Body of pancreas (tissue), 4 donors: Measurements from ENCODE around the gene ARHGAP18. TPM values are rescaled to one million over a fixed set of nuclear protein-coding genes. Genes with fewer than 3 reads are reported as not detected.

Experiments
- ATAC-seq: fragments of 150-250 bp; one replicate; pipeline ENCODE4 v1.9.1; 2016
- DNase-seq, 4 donors: peaks; one replicate each; pipeline ENCODE4 v3.0.0-alpha.2; 2019
- H3K27ac ChIP-seq, 4 donors: fragments of 200-600 bp; sonication (generic); 1 replicate in 3 of 4; 2 replicates in 1 of 4; pipeline versions ENCODE4 v1.5.1 to v1.6.1; 2016 to 2019; ENCODE audit warnings: mild to moderate bottlenecking in 1 of 4, mixed read lengths in 1 of 4, moderate library complexity in 1 of 4
- H3K27me3 ChIP-seq, 2 donors: fragments of 200-600 bp; sonication (generic); one replicate each; pipeline ENCODE4 v1.6.0; 2016; ENCODE audit warnings: mild to moderate bottlenecking in 1 of 2
- H3K36me3 ChIP-seq, 2 donors: fragments of 200-600 bp; sonication (generic); replicated peaks in 1 of 2; 2 replicates each; pipeline ENCODE4 v1.5.1; 2016; ENCODE audit warnings: low read depth in 2 of 2; ENCODE audit not compliant: insufficient read depth in 1 of 2
- H3K4me1 ChIP-seq: fragments of 200-600 bp; sonication (generic); one replicate; pipeline ENCODE4 v1.6.0; 2016
- H3K4me3 ChIP-seq, 2 donors: fragments of 200-600 bp; sonication (generic); 1 replicate in 1 of 2; 2 replicates in 1 of 2; pipeline ENCODE4 v1.5.1; 2016 to 2019
- H3K9me3 ChIP-seq, 3 donors: fragments of 200-600 bp; sonication (generic); 1 replicate in 2 of 3; 2 replicates in 1 of 3; pipeline ENCODE4 v1.5.1; 2016
- POLR2A ChIP-seq, 3 donors: fragments of 450-650 bp; IDR thresholded peaks; one replicate each; pipeline ENCODE4 v1.6.1; 2016; ENCODE audit warnings: antibody characterized with exemption in 3 of 3, mild to moderate bottlenecking in 2 of 3
- WGBS, 2 donors: methylation state at CpG; one replicate each; pipeline ENCODE4 v1.1.5; 2017; 5-methylcytosine and 5-hydroxymethylcytosine counted together
- intact Hi-C: fragments of 100-400 bp; cut with DNase I; formaldehyde crosslinking; loops from one replicate; pipeline ENCODE4 v1.15.1; 2023
- total RNA-seq, 2 donors: library from RNA; depleted of rRNA; stranded (reverse); fragments of >200 nt; gene quantifications; one replicate each; pipeline ENCODE4 v1.1.0, GENCODE V29; 2016
- TF ChIP-seq, protein P1 (sequence below), 7 experiments: fragments of 450-650 bp in 4 of 7; fragments of 200-600 bp in 3 of 7; sonication (generic) in 3 of 7; IDR thresholded peaks; one replicate each; pipeline ENCODE4 v1.5.1; 2016 to 2019; ENCODE audit warnings: antibody characterized with exemption in 7 of 7

The ARHGAP18 gene
- total RNA-seq, 2 donors from 2014 or later: 16.2 to 30.6 TPM

DNA sequence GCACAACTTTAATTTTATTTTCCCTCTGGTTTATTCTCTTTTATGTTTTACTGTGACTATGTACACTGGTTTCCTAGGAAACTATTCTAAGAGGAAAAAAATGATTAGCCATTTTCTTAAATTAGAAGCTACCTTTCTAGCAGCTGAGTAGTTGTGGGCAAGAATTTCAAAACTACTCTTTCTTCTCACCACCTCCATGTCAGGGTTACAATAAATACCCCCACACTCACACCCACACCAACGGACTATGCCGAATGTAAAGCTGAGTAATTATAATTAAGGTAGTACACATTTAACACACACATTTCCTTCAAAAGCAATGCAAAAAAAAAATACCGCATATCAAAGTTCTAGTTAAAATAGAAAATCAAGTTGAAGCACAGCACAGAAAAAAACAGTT lies 78.9 kb downstream of the ARHGAP18 start:
- no peak for ATAC-seq
- H3K4me3 ChIP-seq: no peak overlapping the region
- DNase-seq: no peak
- intact Hi-C loops: no loop called here
- peaks cover 0 to 8% of the 10 kb centered on the region in 2 donors for H3K36me3 ChIP-seq
- TF ChIP-seq, protein P1, sequence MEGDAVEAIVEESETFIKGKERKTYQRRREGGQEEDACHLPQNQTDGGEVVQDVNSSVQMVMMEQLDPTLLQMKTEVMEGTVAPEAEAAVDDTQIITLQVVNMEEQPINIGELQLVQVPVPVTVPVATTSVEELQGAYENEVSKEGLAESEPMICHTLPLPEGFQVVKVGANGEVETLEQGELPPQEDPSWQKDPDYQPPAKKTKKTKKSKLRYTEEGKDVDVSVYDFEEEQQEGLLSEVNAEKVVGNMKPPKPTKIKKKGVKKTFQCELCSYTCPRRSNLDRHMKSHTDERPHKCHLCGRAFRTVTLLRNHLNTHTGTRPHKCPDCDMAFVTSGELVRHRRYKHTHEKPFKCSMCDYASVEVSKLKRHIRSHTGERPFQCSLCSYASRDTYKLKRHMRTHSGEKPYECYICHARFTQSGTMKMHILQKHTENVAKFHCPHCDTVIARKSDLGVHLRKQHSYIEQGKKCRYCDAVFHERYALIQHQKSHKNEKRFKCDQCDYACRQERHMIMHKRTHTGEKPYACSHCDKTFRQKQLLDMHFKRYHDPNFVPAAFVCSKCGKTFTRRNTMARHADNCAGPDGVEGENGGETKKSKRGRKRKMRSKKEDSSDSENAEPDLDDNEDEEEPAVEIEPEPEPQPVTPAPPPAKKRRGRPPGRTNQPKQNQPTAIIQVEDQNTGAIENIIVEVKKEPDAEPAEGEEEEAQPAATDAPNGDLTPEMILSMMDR (IDR thresholded peaks at IDR 0.05): no peak
- TF ChIP-seq POLR2A (IDR thresholded peaks at IDR 0.05): no peak
- H3K4me1 ChIP-seq: no peaks in the 10 kb centered on the region
- WGBS, 2 donors: 81 to 83% methylated on average over 3 of the region's 3 CpGs
- H3K27ac ChIP-seq: no peak overlapping the region
- no peaks in the 10 kb centered on the region for H3K27me3 ChIP-seq
- no peaks in the 10 kb centered on the region for H3K9me3 ChIP-seq

DNA sequence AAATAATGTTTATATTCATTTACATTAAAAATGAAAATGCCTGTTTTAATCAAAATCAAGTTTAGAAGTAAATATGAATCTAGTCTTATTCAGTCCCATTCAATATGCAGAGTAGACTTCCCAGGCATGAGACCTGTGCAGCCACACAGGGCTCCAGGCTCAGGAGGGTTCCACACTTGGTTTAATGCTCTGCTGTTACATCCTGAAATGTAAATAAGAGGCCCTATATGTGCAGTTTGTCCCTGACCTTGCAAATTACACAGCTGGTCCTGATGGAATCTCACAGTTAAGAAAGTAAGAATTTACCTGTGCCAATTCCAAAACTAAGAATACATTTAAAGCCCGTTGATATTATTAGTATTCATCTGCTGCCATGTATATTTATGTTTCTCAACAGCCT lies 79.4 kb downstream of the ARHGAP18 start:
- H3K27me3 ChIP-seq: no peaks in the 10 kb centered on the region
- H3K4me1 ChIP-seq: no peaks in the 10 kb centered on the region
- intact Hi-C loops: no loop called here
- DNase-seq: no peak
- TF ChIP-seq, protein P1 (IDR thresholded peaks at IDR 0.05): no peak
- no peak for TF ChIP-seq POLR2A (IDR thresholded peaks at IDR 0.05)
- no peak overlapping the region for H3K27ac ChIP-seq
- peaks cover 0 to 8% of the 10 kb centered on the region in 2 donors for H3K36me3 ChIP-seq
- H3K4me3 ChIP-seq: no peak overlapping the region
- H3K9me3 ChIP-seq: no peaks in the 10 kb centered on the region
- no peak for ATAC-seq
- WGBS, 2 donors: 46 to 63% methylated on average over 1 of the region's 1 CpG

DNA sequence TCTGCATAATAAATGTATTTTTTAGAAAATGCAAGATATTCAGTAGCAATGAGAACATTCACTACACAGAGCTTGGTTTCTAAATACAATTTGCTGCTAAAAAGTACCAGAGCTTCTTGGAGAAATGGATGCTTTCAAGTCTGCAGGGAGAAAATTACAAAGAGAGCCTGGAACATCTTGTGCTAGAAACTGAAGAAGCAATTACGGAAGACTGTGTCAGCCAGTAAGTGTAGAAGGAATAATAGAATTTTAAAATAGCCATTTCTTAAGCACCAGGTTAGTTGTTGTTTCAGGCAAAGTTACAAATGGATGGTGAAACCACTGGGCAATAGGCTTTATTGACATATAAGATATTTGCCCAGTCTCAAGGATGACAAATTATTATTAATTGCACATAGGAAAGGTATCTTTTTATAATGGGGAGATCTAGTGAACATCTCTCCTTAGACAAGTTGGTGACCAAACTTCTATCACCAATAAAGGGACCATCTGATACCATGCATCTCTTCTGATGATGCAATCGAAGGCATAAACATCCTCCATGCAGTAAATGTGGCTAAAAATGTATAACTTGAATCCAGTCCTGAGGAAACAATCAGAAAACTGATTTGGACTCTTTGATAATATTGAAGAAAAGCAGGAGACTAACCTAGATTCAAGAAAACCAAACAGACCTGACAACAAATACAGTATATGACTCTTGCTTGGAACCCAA lies 81.7 kb downstream of the ARHGAP18 start:
- no peaks in the 10 kb centered on the region for H3K27me3 ChIP-seq
- ATAC-seq (no peak), DNase-seq (no peak)
- intact Hi-C loops: no loop called here
- no peak overlapping the region for H3K27ac ChIP-seq
- H3K4me3 ChIP-seq: no peak overlapping the region
- peaks cover 0 to 3% of the 10 kb centered on the region in 2 donors for H3K36me3 ChIP-seq
- whole genome bisulfite sequencing, 2 donors: 90 to 94% methylated on average over 2 of the region's 2 CpGs
- H3K9me3 ChIP-seq: no peaks in the 10 kb centered on the region
- TF ChIP-seq, protein P1 (IDR thresholded peaks at IDR 0.05): no peak
- TF ChIP-seq POLR2A (IDR thresholded peaks at IDR 0.05): no peak
- H3K4me1 ChIP-seq: no peaks in the 10 kb centered on the region

DNA sequence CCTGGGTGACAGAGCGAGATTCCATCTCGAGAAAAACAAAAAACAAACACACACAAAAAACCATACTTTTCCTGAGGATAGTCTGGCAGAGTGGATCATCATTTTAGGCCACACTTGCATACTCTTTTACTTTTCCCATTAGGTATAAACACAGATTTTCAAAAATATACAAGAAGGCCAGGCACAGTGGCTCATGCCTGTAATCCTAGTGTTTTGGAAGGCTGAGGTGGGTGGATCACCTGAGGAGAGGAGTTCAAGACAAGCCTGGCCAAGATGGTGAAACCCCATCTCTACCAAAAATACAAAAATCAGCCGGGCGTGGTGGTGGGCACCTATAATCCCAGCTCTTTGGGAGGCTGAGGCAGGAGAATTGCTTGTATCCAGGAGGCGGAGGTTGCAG lies 85.5 kb downstream of the ARHGAP18 start:
- ATAC-seq: no peak

More for the DNA sequence above, 85.5 kb downstream of the ARHGAP18 start:
- DNase-seq: no peak
- H3K4me1 ChIP-seq: no peaks in the 10 kb centered on the region
- 89 to 97% methylated on average over 5 of the region's 5 CpGs for WGBS, 2 donors
- intact Hi-C loops: no loop called here
- H3K36me3 ChIP-seq: peaks cover 0 to 4% of the 10 kb centered on the region in 2 donors
- H3K9me3 ChIP-seq: no peaks in the 10 kb centered on the region
- no peak overlapping the region for H3K27ac ChIP-seq
- H3K27me3 ChIP-seq: no peaks in the 10 kb centered on the region
- TF ChIP-seq, protein P1 (IDR thresholded peaks at IDR 0.05): no peak
- no peak for TF ChIP-seq POLR2A (IDR thresholded peaks at IDR 0.05)
- H3K4me3 ChIP-seq: no peak overlapping the region
